Lower leg skin (tissue), 4 donors: Measurements from ENCODE around the gene KCNJ16. TPM values are rescaled to one million over a fixed set of nuclear protein-coding genes. Genes with fewer than 3 reads are reported as not detected.
A peak's percentile ranks its signal among the peaks of the same experiment; 100 is the strongest.

ENCODE experiments used
- DNase-seq, 2 donors: peaks; one replicate each; pipeline ENCODE4 v3.0.0-alpha.2; 2019; ENCODE audit warnings: low spot score in 2 of 2
- H3K4me3 ChIP-seq: fragments of 200-600 bp; sonication (generic); 2 replicates; pipeline ENCODE4 v1.5.1; 2017; ENCODE audit warnings: mild to moderate bottlenecking, low read depth; ENCODE audit not compliant: poor library complexity, severe bottlenecking
- CTCF ChIP-seq, 3 donors: fragments of 450-650 bp; IDR thresholded peaks; one replicate each; pipeline ENCODE4 v1.5.1; 2016; ENCODE audit warnings: antibody characterized with exemption in 3 of 3, mild to moderate bottlenecking in 3 of 3, moderate library complexity in 2 of 3
- POLR2A ChIP-seq, 2 donors: fragments of 450-650 bp; IDR thresholded peaks; one replicate each; pipeline ENCODE4 v1.6.1; 2016 to 2017; ENCODE audit warnings: antibody characterized with exemption in 2 of 2, mild to moderate bottlenecking in 1 of 2, moderate library complexity in 1 of 2
- WGBS, 2 donors: methylation state at CpG; one replicate each; pipeline ENCODE4 v1.1.5; 2018; 5-methylcytosine and 5-hydroxymethylcytosine counted together
- intact Hi-C: fragments of 100-400 bp; cut with DNase I; formaldehyde crosslinking; loops from one replicate; pipeline ENCODE4 v1.15.0; 2023; ENCODE audit warnings: low total_unique reads
- total RNA-seq, 4 donors: library from RNA; depleted of rRNA; stranded (reverse); fragments of >200 nt; gene quantifications; one replicate each; pipeline ENCODE4 v1.1.0, GENCODE V29; 2016

KCNJ16 gene
- total RNA-seq, 4 donors from 2014 or later: 1.1 TPM; not detected in 3

- DNase-seq: no peak
- TF ChIP-seq POLR2A (IDR thresholded peaks at IDR 0.05): no peak
- no peak for TF ChIP-seq CTCF (IDR thresholded peaks at IDR 0.05)
- WGBS, 2 donors: 52 to 60% methylated on average over 1 of the region's 1 CpG
- no peak overlapping the region for H3K4me3 ChIP-seq
- intact Hi-C loops: no loop called here
Measured at GRCh38 chr17:70076189-70076588, 1.2 kb downstream of the KCNJ16 start.

- intact Hi-C loops: no loop called here
Measured at GRCh38 chr17:70076831-70077230, 1.8 kb downstream of the KCNJ16 start.

GRCh38 chr17:70078549-70078948, 3.5 kb downstream of the KCNJ16 start:
- intact Hi-C loops: no loop called here
- no peak for DNase-seq
- WGBS, 2 donors: 47 to 50% methylated on average over 4 of the region's 4 CpGs
- no peak overlapping the region for H3K4me3 ChIP-seq
- TF ChIP-seq CTCF (IDR thresholded peaks at IDR 0.05): no peak
- no peak for TF ChIP-seq POLR2A (IDR thresholded peaks at IDR 0.05)

More at GRCh38 chr17:70076831-70077230, 1.8 kb downstream of the KCNJ16 start:
- 41 to 46% methylated on average over 3 of the region's 3 CpGs for WGBS, 2 donors
- no peak for TF ChIP-seq CTCF (IDR thresholded peaks at IDR 0.05)
- no peak for TF ChIP-seq POLR2A (IDR thresholded peaks at IDR 0.05)
- H3K4me3 ChIP-seq: no peak overlapping the region
- no peak for DNase-seq

GRCh38 chr17:70078994-70079531, 4.0 kb downstream of the KCNJ16 start:
- intact Hi-C loops: no loop called here
- no peak overlapping the region for H3K4me3 ChIP-seq
- WGBS, 2 donors: 77 to 85% methylated on average over 3 of the region's 3 CpGs

GRCh38 chr17:70080541-70081347, 5.7 kb downstream of the KCNJ16 start:
- DNase-seq: peak in 1 of 2 donors; percentile 25
- H3K4me3 ChIP-seq: no peak overlapping the region
- TF ChIP-seq POLR2A (IDR thresholded peaks at IDR 0.05) (no peak), CTCF (IDR thresholded peaks at IDR 0.05) (no peak)
- intact Hi-C loops: no loop called here
- WGBS, 2 donors: 36 to 38% methylated on average over 7 of the region's 7 CpGs

More at GRCh38 chr17:70078994-70079531, 4.0 kb downstream of the KCNJ16 start:
- no peak for TF ChIP-seq CTCF (IDR thresholded peaks at IDR 0.05)
- TF ChIP-seq POLR2A (IDR thresholded peaks at IDR 0.05): no peak
- no peak for DNase-seq
